NOMO-1 (cell line): ENCODE measurements around the gene SNX5.
A peak's percentile ranks its signal among the peaks of the same experiment; 100 is the strongest.

ENCODE experiments used
- DNase-seq, 2 experiments: peaks; one replicate each; lab custom pipeline; 2025; ENCODE audit not compliant: unreplicated experiment in 2 of 2; lab: John Stamatoyannopoulos, UW

The SNX5 gene

DNA sequence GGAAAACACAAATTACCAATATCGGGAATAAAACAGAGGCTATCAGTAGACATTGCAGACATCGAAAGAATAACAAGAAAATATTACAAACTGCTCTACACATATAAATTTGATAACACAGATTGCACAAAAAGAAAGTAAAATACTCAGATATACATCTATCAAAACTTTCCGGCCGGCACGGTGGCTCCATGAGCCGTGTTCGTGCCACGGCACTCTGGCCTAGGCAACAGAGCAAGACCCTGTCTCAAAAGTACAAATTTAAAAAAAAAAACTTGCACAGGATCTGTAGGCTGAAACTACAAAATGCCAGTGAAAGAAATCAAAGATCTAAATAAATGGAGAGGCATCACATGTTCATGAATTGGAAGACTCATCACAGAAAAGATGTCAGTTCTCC is 49.4 kb downstream of the SNX5 start:
- no peak for DNase-seq

DNA sequence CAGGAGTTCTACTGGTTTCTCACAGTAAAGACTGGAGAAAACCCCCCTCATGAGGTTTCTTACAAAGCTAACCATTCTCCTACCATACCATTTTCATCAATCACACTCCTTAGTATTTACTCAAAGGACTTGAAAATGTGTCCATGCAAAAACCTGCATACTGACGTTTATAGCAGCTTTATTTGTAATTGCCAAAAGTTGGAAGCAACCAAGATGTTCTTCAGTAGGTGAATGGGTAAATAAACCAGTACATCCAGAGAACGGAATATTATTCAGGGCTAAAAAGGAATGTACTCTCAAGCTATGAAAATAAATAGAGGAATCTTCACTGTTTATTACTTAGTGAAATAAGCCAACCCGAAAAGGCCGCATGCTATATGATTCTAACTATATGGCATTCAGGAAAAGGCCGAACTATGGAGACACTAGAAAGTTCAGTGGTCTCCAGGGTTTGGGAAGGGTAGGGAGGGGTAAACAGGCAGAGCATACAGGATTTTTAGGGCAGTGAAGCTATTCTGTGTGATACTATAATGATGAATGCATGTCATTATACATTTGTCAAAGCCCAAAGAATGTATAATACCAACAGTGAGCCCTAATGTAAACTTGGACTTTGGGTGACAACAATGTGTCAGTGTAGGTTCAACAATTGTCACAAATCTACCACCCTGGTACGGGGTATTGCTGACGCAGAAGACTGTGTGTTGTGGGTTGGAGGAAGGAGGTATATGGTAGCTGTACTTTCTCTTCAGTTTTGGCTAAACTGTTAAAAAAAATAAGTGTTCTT is 50.6 kb downstream of the SNX5 start:
- no peak for DNase-seq

DNA sequence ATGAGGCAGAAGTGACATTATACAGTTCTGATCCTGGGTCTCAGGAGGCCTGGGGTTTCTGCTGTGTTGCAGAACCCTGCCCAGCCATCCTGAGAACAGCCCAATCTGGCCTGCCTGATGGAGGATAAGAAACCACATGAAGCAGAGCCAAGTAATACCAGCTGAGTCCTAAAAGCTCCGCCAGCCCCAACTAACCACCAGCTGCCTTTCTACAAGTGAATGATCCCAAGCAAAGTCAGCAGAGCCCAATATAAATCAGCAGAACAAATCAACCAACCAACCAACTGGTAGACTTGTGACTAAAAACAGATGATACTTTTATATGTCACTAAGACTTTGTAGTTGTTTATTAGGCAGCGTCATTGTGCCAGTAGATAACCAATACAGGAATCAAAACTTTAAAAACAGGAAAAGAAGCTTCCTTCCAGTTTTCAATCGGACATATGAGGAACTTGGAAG is 52.1 kb downstream of the SNX5 start:
- DNase-seq = no peak

DNA sequence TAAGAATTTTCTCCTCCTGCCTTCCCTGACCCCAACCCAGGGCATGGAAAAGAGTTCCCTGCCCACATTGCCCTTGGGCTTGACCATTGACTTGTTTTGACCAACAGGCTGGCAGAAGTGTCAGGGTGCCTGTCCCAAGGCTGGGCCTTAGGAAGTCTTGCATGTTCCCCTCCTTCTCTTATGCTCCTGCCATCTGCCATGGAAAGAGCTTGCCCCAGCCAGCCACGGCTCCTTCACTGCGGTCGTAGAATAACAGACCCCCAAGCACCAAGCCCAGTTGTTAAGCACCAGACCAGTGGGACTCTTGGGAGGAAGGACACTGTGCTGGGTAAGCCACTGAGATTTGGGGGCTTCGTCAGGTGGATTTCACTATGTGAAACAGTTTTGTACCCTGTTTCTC is 53.6 kb downstream of the SNX5 start:
- DNase-seq = no peak

- no peak for DNase-seq
These were observed 55.7 kb downstream of the SNX5 start for GRCh38 chr20:17912916-17913315.

DNA sequence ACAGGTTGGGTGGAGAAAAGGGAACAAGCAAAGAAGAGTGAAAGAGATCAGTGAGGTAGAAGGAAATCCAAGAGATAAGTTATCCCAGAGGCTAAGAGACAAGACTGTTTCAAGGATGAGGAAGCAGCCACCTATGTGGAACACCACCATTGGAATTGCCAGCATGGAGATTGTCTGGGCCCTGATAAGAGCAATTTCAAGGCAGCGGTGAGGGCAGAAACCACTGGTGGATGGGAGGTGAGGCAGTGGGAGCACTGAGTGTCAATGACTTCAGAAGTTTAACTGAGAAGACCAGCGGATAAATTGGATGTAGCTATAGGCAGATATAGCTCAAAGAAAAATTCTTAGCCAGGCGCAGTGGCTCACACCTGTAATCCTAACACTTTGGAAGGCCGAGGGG is 56.7 kb downstream of the SNX5 start:
- no peak for DNase-seq

DNA sequence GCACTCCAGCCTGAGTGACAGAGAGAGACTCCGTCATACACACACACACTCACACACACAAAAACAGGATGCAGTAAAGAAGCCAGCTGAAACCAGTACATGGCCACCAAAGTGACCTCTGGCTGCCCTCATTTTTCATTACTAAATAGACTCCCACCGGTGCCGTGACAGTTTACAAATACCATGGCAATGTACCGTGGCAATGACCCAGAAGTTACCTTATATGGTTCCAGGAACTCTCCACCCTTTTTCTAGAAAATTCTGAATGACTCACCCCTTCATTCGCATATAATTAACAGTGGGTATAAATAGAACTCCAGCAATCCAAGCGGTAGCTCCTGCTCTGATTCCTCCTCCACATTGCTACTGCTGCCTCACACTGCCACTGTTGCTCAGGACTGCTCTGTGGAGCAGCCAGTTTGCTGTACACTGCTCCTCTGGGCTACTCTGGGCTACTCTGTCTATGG is 57.7 kb downstream of the SNX5 start:
- no peak for DNase-seq

DNA sequence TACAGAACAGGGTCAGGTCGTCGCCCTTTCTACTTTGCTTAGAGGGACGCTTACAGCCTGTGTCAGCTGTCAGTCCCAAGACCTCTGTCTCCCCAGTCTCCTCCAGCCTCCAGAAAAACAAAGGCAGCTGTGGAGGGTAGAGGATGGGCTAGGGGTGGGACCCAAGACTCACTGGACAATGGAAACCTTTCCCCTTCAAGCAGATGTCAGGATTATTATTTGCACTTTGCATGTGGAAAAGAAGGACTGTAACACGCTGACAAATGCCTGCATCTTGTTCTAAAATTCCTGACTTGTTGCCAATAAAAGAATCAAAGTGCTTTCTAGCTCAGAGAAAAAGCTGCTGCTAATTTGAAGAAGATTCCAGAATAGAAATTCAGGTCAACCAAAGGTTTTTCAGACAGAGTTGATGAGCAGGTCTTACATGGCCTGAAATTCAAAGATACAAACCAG is 58.7 kb downstream of the SNX5 start:
- no peak for DNase-seq

- no peak for DNase-seq
These were observed 63.0 kb downstream of the SNX5 start for GRCh38 chr20:17905544-17905943.

- no peak for DNase-seq
These were observed 64.6 kb downstream of the SNX5 start for GRCh38 chr20:17904027-17904426.

DNA sequence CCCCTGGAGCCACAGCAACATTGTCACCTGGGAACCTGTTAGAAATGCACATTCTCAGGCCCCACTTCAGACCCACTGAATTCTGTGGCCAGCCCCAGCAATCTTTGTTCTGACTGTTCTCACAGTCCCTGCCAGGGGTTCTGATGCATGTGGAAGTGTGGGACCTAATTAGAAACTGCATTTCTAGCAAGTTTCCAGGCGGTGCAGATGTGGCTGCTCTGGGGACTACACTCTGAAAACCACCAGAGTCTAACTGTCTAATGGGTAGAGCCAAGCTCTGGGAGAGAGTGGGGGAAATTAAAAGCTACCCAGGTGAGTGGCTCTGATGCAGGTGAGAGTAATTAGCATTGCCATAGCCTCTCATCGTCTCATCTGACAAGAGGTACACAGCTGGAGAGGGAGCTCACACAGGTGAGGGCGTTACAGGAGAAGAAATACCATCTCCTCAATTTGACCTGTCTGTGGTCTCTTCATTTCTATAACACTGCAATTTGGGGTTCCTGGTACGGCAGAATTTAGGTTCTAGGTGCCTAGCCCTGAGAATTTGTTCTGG is 66.0 kb downstream of the SNX5 start:
- no peak for DNase-seq

DNA sequence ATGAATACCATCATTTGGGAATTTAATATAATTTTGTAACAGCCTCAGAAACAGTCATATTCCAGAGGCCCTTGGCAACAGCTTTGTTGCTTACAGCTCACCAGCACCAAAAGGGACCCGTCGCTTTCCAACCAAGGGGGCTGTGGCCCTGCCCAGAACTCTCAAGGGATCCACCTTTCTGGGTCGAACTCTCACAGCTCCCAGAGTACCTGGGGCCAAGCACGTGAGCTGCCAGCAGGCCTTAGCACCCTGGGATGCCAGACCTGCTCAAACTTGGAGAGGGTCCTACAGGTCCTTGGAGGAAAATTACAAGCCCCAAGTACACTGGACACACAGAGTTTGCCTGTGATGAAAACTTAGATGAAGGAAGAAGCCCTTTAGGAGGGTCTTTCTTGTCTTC is 66.6 kb downstream of the SNX5 start:
- DNase-seq = no peak

DNA sequence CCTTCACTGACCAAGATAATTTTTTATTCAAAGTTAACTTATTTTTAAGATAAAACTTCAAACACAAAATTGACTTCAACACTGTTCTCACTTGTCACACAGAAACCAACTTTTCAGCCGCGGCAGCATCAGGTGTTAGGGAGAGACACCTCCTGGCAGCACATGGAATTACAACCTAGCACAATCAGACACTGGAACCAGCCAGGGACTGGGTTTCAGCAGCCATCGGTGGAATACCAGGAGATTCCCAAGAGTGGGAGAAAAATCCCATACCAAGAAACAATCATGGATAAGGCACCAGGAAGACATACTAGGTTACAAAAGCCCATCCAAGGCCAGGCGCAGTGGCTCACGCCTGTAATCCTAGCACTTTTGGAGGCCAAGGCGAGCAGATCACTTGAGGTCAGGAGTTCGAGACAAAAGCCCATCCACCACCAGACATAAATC is 70.0 kb downstream of the SNX5 start:
- peak; percentile 13 to 46 for DNase-seq

DNA sequence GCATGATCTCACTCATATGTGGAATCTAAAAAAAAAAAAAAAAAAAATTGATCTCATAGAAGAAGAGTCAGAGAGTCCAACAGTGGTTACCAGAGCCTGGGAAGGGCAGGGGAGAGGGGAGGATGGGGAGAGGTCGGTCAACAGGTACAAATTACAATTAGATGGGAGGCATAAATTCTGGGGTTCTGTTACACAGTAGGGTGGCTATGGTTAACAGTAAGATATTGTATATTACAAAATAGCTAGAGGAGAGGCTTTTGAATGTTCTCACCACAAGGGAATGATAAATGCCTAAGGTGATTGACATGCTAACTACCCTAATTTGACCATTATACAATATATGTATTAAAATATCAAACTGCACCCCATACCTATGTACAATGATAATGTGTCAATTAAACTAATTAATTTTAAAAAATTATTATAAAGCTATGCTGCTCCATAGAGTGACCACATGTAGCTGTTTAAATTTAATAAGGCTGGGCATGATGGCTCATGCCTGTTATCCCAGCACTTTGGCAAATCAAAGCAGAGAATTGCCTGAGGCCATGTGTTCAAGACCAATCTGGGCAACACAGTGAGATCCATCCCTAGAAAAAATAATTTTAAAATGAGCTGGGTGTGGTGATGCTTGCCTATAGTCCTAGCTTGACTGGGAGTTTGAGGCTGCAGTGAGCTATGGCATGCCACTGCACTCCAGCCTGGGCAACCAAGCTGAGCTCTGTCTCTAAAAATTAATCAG is 70.9 kb downstream of the SNX5 start:
- no peak for DNase-seq

DNA sequence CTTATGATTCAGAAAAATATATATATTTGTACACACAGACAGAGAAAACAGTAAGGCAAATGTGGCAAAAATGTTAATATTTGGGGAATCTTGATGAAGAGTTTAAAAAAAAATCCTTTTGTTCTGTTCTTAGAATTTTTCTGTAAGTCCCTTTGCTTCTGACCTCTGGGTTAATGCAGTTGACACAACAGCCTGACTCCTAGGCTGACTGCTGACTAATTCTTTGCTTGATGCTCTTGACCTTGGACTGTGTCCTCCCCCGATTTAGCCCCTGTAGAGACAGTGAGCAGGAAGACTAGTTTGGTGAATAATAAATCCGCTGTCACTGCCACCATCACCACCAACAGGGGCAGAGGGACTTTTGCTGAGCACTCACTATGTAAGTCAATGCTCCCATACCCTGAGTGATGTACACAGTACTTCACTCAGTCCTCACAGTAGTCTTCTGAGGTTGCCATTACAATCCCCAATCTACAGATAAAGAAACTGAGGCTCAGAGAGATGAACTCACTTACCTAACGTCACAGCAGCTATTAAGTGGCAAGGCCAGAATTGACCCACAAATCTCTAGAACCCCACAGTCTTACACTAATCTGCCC is 71.7 kb downstream of the SNX5 start:
- DNase-seq = no peak

- no peak for DNase-seq
These were observed 72.3 kb downstream of the SNX5 start for GRCh38 chr20:17896193-17896723.

DNA sequence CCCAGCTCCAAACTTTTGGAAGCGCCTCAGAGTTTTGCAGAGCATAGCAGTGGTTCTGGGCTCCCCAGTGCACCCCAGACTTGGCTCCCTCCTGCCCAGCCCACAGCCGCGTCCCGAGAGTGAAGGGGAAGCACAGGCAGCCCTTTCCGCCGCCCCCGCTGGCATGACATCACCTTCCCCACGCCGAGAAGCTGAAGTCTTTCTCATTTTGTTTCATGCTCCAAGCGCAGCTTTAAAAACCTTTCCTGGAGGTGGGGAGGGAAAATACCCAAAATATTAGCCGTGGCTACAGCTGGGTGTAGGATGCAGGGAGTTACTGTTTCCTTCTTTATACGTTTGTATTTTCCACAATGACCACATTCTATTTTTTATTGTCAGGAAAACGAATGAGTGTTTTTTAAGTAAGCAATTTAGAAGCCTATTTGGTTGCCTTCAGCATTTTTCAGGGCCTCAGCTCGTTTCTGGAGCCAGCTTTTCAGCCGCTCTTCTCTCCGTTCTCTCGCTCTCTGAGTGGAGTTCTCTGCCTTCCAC is 72.9 kb downstream of the SNX5 start:
- DNase-seq = no peak

DNA sequence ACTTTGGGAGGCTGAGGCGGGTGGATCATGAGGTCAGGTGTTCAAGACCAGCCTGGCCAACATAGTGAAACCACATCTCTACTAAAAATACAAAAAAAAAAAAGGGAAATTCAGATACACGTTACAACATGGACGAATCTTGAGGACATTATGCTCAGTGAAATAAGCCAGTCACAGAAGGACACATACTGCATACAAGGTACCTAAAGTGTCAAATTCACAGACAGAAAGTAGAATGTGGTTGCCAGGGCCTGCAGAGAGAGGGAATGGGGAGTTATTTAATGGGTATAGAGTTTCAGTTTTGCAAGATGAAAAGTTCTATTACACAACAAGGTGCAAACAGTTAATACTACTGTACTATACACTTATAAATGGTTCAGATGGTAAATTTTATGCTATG is 75.1 kb downstream of the SNX5 start:
- no peak for DNase-seq

- no peak for DNase-seq
These were observed 76.2 kb downstream of the SNX5 start for GRCh38 chr20:17892189-17892938.
